Activated CD8-positive, alpha-beta memory T cell treated with anti-CD3 and anti-CD28 coated beads for 48 hours (primary cell): ENCODE measurements around the gene LGSN.
"Not testable (repeated sequence)": the region's sequence is repeated elsewhere in the genome, so short reads cannot be mapped to it uniquely, and the experiment has no call there.

Experiments used
- DNase-seq, 3 experiments: peaks; one replicate each; pipeline ENCODE4 v3.0.0-alpha.2; 2020; ENCODE audit warnings: low read depth in 2 of 3, low spot score in 2 of 3

The LGSN gene

GRCh38 chr6:63319939-63320338 is at the start of gene LGSN:
Gene LGSN, minus strand, starts transcription at chr6:63319983. Its CDS starts 40 bp downstream, at chr6:63319943.
- DNase-seq: no peak

- no peak for DNase-seq
Measured at GRCh38 chr6:63368347-63368746, 48.6 kb upstream of the LGSN start.

- not testable (repeated sequence) for DNase-seq
Measured at GRCh38 chr6:63362500-63363120, 42.8 kb upstream of the LGSN start.

- DNase-seq: not testable (repeated sequence)
Measured at GRCh38 chr6:63357384-63357783, 37.6 kb upstream of the LGSN start.

GRCh38 chr6:63355632-63356031 is 35.8 kb upstream of the LGSN start:
- no peak for DNase-seq

GRCh38 chr6:63353286-63353630 is 33.5 kb upstream of the LGSN start:
- no peak for DNase-seq

GRCh38 chr6:63352544-63353285 is 32.9 kb upstream of the LGSN start:
- no peak for DNase-seq

- no peak for DNase-seq
Measured at GRCh38 chr6:63352069-63352543, 32.3 kb upstream of the LGSN start.

GRCh38 chr6:63349401-63349800 is 29.6 kb upstream of the LGSN start:
- DNase-seq: no peak

GRCh38 chr6:63348836-63349235 is 29.1 kb upstream of the LGSN start:
- DNase-seq: no peak

GRCh38 chr6:63347599-63347998 is 27.8 kb upstream of the LGSN start:
- no peak for DNase-seq

- DNase-seq: no peak
Measured at GRCh38 chr6:63346217-63346835, 26.5 kb upstream of the LGSN start.

- DNase-seq: no peak
Measured at GRCh38 chr6:63340351-63340750, 20.6 kb upstream of the LGSN start.

GRCh38 chr6:63334652-63335051 is 14.9 kb upstream of the LGSN start:
- not testable (repeated sequence) for DNase-seq

GRCh38 chr6:63333440-63333839 is 13.7 kb upstream of the LGSN start:
- no peak for DNase-seq

- not testable (repeated sequence) for DNase-seq
Measured at GRCh38 chr6:63326630-63327029, 6.8 kb upstream of the LGSN start.

GRCh38 chr6:63322981-63323380 is 3.2 kb upstream of the LGSN start:
- DNase-seq: no peak

GRCh38 chr6:63321821-63322220 is 2.0 kb upstream of the LGSN start:
- no peak for DNase-seq

- DNase-seq: no peak
Measured at GRCh38 chr6:63317641-63318040, 2.1 kb downstream of the LGSN start.

GRCh38 chr6:63316113-63316512 is 3.7 kb downstream of the LGSN start:
- no peak for DNase-seq

GRCh38 chr6:63313111-63313510 is 6.7 kb downstream of the LGSN start:
- DNase-seq: no peak

- DNase-seq: no peak
Measured at GRCh38 chr6:63307581-63308246, 12.1 kb downstream of the LGSN start.
